ENCODE data around the gene ZNF385D.

Gene ZNF385D

DNA sequence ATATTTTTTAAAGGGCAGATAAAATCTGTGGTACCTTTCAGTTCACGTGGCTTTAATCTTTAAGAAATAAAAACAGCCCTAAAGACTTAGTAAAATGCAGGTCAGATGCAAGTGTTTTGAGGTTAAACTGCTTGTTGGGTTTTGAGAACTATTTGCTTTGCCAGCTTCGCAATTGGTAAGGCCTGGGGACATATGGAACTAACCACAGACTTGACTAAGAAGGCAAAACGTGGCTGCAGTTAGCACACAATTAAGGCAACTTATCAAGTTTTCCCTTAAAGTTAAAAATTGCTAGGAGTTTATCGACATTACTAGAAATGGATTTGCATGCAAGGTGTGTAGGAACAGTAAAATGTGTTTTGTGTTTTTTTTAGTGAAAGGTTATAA, 206.9 kb downstream of the ZNF385D start:
- Histone ChIP-seq H3K27ac (no peak overlapping the region), H3K36me3 (ENCODE audit: insufficient read depth, low read length) (no peaks in the 10 kb centered on the region), H3K9ac (ENCODE audit: insufficient read length) (no peak overlapping the region), H3K4me3 (no peak overlapping the region), H3K9me3 (ENCODE audit: low read depth, low read length) (no peaks in the 10 kb centered on the region)
- no peak for TF ChIP-seq POLR2AphosphoS5 (IDR thresholded peaks at IDR 0.05; ENCODE audit: borderline replicate concordance, low read depth, low read length)
- TF ChIP-seq FOXP2 (optimal IDR thresholded peaks at IDR 0.05; ENCODE audit: control extremely low read depth, extremely low read length, insufficient read depth), result no peak
- no peak for TF ChIP-seq EZH2 (IDR thresholded peaks at IDR 0.05)
- DNase-seq (ENCODE audit: low read depth, low spot score), result no peak

DNA sequence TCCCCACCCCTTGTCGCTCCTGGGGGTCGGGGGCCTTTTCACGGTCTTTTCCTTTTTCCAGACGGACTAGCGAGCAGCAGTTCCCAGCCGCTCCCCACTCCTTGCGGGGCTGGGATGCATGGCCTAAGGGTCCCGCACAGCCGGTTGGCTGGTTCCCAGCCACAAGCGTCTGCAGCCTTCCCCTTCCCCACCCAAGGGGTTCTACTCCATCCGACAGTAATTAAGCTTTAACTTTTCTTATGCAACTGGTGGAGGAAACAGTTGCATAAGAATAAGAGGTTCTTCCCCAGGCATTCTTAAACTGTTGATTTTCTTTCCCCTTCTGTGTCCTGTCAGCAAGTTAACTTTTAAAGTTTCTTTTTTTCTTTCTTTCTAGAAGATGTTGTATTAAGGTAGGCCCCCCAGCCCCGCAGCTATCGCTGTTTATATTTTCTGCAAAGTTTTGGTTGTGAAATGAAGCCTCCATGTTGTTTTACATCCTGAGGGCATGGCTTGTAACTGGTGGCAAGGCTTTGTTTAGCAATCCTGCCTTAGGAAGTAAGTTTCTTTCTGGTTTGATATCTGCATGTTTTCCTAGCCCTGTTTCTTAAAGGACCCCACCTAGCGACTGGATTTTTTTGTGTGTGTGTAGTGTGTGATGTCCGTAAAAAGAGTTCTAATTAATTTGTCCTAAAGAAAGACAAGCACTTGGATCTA, 207.5 kb downstream of the ZNF385D start:
- Histone ChIP-seq H3K9me3 (ENCODE audit: low read depth, low read length) (no peaks in the 10 kb centered on the region), H3K36me3 (ENCODE audit: insufficient read depth, low read length) (no peaks in the 10 kb centered on the region), H3K4me3 (no peak overlapping the region), H3K9ac (ENCODE audit: insufficient read length) (no peak overlapping the region), H3K27ac (no peak overlapping the region)
- no peak for DNase-seq (ENCODE audit: low read depth, low spot score)
- TF ChIP-seq POLR2AphosphoS5 (IDR thresholded peaks at IDR 0.05; ENCODE audit: borderline replicate concordance, low read depth, low read length) (no peak), EZH2 (IDR thresholded peaks at IDR 0.05) (no peak), FOXP2 (optimal IDR thresholded peaks at IDR 0.05; ENCODE audit: control extremely low read depth, extremely low read length, insufficient read depth) (no peak)

DNA sequence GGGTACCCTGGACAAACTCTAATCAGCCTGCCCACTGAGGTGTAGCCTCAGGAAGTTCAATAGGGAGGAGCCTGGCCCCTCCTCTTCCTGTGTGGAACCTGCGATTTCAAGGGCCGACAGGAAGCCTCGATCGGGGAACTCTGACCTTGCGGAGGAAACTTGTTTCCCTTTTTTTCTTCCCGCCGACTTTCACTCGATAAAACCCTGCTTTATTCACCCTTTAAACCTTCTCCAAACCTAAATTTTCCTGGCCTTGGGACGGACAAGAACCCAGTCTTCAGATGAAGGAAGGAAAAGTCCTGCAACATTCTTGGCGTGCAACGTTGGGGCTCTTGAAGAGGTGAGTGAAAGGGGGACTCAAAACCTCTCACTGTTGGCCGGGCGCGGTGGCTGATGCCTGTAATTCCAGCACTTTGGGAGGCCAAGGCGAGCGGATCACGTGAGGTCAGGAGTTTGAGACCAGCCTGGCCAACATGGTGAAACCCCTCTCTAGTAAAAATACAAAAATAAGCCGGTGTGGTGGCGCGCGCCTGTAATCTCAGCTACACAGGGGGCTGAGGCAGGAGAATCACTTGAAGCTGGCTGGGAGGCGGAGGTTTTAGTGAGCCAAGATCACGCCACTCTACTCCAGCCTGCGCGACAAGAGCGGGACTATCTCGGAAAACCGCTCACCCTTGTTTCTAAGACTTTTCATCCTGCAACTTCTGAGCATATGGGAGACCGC, 208.2 kb downstream of the ZNF385D start:
- Histone ChIP-seq H3K9me3 (ENCODE audit: low read depth, low read length) (no peaks in the 10 kb centered on the region), H3K36me3 (ENCODE audit: insufficient read depth, low read length) (no peaks in the 10 kb centered on the region), H3K9ac (ENCODE audit: insufficient read length) (no peak overlapping the region), H3K4me3 (no peak overlapping the region), H3K27ac (no peak overlapping the region)
- no peak for DNase-seq (ENCODE audit: low read depth, low spot score)
- TF ChIP-seq FOXP2 (optimal IDR thresholded peaks at IDR 0.05; ENCODE audit: control extremely low read depth, extremely low read length, insufficient read depth), result no peak
- TF ChIP-seq POLR2AphosphoS5 (IDR thresholded peaks at IDR 0.05; ENCODE audit: borderline replicate concordance, low read depth, low read length), result no peak

DNA sequence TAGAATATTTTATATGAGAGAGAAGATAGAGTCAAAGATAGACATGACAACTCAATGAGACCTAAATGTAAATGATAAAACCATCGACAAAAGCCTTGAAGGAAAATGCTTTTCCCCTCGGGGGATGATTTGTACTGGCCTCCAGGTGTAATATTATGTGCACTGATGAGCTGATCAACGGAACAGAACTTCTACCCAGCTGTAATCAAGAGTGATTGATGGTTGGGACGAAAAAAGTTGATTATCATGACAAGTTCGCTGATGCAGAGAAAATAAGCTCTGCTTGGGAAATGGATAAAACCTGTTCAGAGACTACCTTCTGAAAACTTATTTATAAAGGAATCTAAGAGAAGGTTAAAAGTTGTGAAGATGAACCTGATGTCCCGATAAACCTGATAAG, 210.7 kb downstream of the ZNF385D start:
- H3K36me3 ChIP-seq (ENCODE audit: insufficient read depth, low read length), result no peaks in the 10 kb centered on the region
- H3K4me3 ChIP-seq, result no peak overlapping the region
- no peaks in the 10 kb centered on the region for H3K9me3 ChIP-seq (ENCODE audit: low read depth, low read length)
- H3K9ac ChIP-seq (ENCODE audit: insufficient read length), result no peak overlapping the region
- H3K27ac ChIP-seq, result no peak overlapping the region
- DNase-seq (ENCODE audit: low read depth, low spot score), result no peak
- TF ChIP-seq POLR2AphosphoS5 (IDR thresholded peaks at IDR 0.05; ENCODE audit: borderline replicate concordance, low read depth, low read length) (no peak), FOXP2 (optimal IDR thresholded peaks at IDR 0.05; ENCODE audit: control extremely low read depth, extremely low read length, insufficient read depth) (no peak), EZH2 (IDR thresholded peaks at IDR 0.05) (no peak)

DNA sequence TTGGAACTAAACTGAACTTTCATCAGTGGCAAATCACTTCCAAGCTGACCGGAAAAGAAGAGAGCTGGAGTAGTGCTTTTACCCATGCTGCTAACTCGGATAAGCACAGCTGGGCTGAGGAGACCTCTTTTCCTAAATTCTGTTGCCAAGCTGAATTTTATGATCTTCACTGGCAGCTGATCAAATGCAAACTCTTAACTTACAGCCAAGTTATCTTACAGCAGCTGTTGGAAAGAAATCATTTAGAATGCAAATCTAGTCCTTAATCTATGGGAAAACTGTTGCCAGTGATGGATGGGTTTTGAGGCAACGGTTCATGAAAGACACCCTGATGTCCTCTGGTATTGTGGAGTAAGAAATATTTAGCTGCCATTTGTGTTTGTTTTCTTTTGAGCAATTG, 216.5 kb downstream of the ZNF385D start:
- Histone ChIP-seq H3K36me3 (ENCODE audit: insufficient read depth, low read length) (no peaks in the 10 kb centered on the region), H3K9ac (ENCODE audit: insufficient read length) (no peak overlapping the region), H3K27ac (no peak overlapping the region), H3K4me3 (no peak overlapping the region), H3K9me3 (ENCODE audit: low read depth, low read length) (no peaks in the 10 kb centered on the region)
- TF ChIP-seq FOXP2 (optimal IDR thresholded peaks at IDR 0.05; ENCODE audit: control extremely low read depth, extremely low read length, insufficient read depth) (no peak), POLR2AphosphoS5 (IDR thresholded peaks at IDR 0.05; ENCODE audit: borderline replicate concordance, low read depth, low read length) (no peak)
- no peak for DNase-seq (ENCODE audit: low read depth, low spot score)

DNA sequence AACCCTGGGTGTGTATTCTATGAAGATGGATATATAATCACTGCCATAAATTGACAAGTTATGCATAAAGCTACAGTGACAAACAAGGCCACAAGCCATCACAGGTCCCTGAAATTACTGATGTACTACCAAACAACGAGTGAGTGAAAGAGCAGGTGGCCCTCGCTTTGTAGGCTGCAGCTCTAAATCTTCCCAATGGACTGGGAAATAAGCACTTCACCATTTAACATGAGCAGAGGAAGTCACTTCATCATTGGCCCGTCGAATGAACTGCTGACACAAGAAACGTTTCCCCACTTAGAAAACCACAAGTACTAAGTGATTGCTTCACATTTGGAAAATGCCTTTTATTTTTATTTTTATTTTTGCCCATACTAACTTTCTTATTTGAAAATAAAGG, 218.0 kb downstream of the ZNF385D start:
- no peaks in the 10 kb centered on the region for H3K36me3 ChIP-seq (ENCODE audit: insufficient read depth, low read length)
- TF ChIP-seq FOXP2 (optimal IDR thresholded peaks at IDR 0.05; ENCODE audit: control extremely low read depth, extremely low read length, insufficient read depth) (no peak), POLR2AphosphoS5 (IDR thresholded peaks at IDR 0.05; ENCODE audit: borderline replicate concordance, low read depth, low read length) (no peak), EZH2 (IDR thresholded peaks at IDR 0.05) (no peak)
- no peak overlapping the region for H3K9ac ChIP-seq (ENCODE audit: insufficient read length)
- H3K27ac ChIP-seq, result no peak overlapping the region
- DNase-seq (ENCODE audit: low read depth, low spot score), result no peak
- H3K9me3 ChIP-seq (ENCODE audit: low read depth, low read length), result no peaks in the 10 kb centered on the region
- H3K4me3 ChIP-seq, result no peak overlapping the region

DNA sequence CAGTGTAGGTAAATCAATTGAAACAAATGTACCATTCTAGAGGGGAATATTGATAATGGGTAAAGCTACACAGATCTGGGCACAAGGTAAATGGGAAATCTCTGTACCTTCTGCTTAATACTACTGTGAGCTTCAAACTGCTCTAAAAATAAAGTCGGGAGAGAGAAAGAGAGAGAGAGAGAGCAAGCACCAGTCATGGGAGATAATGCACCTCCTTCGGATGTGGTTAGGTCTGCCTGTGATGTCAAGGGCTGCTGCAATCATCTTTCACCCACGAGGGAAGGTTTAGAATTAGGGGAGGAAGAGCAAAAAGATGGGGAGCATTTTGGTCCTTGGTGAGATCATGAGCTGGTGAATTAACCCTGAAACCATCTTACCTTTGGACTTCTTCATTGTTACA, 219.1 kb downstream of the ZNF385D start:
- Histone ChIP-seq H3K4me3 (no peak overlapping the region), H3K27ac (no peak overlapping the region), H3K36me3 (ENCODE audit: insufficient read depth, low read length) (no peaks in the 10 kb centered on the region), H3K9ac (ENCODE audit: insufficient read length) (no peak overlapping the region), H3K9me3 (ENCODE audit: low read depth, low read length) (no peaks in the 10 kb centered on the region)
- TF ChIP-seq EZH2 (IDR thresholded peaks at IDR 0.05) (no peak), POLR2AphosphoS5 (IDR thresholded peaks at IDR 0.05; ENCODE audit: borderline replicate concordance, low read depth, low read length) (no peak), FOXP2 (optimal IDR thresholded peaks at IDR 0.05; ENCODE audit: control extremely low read depth, extremely low read length, insufficient read depth) (no peak)
- no peak for DNase-seq (ENCODE audit: low read depth, low spot score)

DNA sequence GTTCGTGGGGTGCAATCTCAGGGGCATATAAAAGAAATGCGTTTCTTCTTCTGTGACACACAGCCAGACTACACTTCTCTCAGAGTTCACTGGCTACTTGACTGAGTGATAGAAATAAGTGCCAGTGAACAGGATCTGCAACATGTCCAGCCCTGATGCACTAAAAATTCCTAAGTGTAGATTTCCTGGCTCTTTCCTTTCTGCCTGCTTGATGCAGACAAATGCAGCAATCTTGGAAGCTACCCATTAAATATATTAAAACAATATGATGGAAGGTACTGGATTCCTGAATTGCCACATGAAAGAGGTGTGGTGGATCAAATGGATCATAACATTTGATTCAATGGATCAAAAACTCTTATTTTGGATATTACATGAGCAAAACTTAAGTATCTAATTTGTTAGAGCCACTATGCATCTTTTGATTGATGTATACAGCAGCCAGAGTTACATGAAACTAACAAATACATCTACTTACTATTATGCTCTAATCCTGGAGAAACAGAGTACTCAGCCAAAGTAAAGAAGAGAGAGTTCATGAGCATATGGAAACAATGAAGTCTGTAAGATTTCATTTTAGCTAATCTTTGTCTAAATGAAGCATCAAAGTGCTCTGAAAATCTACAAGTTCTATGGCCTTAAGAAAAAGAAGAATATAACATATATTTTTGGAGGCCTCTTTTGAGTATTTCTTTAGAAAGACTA, 222.6 kb downstream of the ZNF385D start:
- Histone ChIP-seq H3K9ac (ENCODE audit: insufficient read length) (no peak overlapping the region), H3K36me3 (ENCODE audit: insufficient read depth, low read length) (no peaks in the 10 kb centered on the region), H3K9me3 (ENCODE audit: low read depth, low read length) (no peaks in the 10 kb centered on the region), H3K27ac (no peak overlapping the region), H3K4me3 (no peak overlapping the region)
- no peak for TF ChIP-seq POLR2AphosphoS5 (IDR thresholded peaks at IDR 0.05; ENCODE audit: borderline replicate concordance, low read depth, low read length)
- DNase-seq (ENCODE audit: low read depth, low spot score), result no peak

Data from SK-N-MC (cell line).